Epithelial cell of esophagus (primary cell): Measurements from ENCODE around the gene TMEM81.

Experiments used
- DNase-seq: peaks from one replicate; pipeline ENCODE4 v3.0.0; 2010; ENCODE audit warnings: low read depth
- H3K4me3 ChIP-seq: 2 replicates; pipeline ENCODE4 v1.5.1; 2011; ENCODE audit warnings: mild to moderate bottlenecking, low read length, control low read depth
- TF ChIP-seq, protein P1 (sequence below): IDR thresholded peaks from 2 replicates; pipeline ENCODE4 v1.5.1; 2011; ENCODE audit warnings: low read depth, mild to moderate bottlenecking, low read length, control low read depth, inconsistent platforms; ENCODE audit not compliant: insufficient read depth; ENCODE audit errors: missing control alignments

Gene TMEM81

DNA sequence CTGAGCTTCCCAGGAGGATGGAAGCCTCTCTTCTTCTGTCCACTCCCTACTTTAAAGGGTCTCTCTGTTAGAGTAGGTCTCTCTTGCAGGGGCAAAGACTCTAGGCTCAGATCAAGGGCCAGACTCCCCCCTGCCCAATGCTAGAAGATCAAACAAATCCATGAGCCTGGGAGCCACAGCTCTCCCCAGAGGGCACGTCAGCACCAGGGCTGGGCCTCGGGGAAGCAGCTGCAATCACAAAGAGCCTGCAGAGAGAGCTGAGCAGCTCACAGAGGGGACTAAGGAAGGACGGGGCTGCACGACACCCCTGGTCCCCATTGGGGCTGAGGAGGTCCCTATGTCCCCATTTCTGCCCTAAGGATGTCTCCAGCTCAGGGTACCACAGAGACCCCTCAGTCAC lies 37.4 kb downstream of the TMEM81 start:
- no peak overlapping the region for H3K4me3 ChIP-seq
- DNase-seq: no peak
- TF ChIP-seq, protein P1, sequence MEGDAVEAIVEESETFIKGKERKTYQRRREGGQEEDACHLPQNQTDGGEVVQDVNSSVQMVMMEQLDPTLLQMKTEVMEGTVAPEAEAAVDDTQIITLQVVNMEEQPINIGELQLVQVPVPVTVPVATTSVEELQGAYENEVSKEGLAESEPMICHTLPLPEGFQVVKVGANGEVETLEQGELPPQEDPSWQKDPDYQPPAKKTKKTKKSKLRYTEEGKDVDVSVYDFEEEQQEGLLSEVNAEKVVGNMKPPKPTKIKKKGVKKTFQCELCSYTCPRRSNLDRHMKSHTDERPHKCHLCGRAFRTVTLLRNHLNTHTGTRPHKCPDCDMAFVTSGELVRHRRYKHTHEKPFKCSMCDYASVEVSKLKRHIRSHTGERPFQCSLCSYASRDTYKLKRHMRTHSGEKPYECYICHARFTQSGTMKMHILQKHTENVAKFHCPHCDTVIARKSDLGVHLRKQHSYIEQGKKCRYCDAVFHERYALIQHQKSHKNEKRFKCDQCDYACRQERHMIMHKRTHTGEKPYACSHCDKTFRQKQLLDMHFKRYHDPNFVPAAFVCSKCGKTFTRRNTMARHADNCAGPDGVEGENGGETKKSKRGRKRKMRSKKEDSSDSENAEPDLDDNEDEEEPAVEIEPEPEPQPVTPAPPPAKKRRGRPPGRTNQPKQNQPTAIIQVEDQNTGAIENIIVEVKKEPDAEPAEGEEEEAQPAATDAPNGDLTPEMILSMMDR: no peak

DNA sequence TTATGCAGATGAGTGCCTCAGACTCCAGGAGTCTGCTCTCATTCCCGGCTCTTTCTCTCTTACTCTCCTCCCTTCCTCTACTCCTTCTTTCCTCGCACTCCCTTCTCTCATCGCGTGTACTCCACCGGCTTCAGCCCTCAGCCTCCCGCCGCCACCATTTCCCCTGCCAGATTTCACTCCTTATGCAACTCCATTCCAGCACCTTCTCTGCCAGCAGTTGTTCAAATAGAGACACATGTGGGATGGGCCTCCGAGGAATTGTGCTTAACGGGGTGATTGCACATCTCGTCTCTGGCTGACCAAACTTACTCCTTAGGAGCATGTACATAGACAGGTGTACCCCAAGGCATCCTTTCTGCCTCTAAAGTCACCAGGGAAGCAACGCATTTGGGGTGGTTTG lies 39.1 kb downstream of the TMEM81 start:
- TF ChIP-seq, protein P1: no peak
- no peak overlapping the region for H3K4me3 ChIP-seq
- no peak for DNase-seq

DNA sequence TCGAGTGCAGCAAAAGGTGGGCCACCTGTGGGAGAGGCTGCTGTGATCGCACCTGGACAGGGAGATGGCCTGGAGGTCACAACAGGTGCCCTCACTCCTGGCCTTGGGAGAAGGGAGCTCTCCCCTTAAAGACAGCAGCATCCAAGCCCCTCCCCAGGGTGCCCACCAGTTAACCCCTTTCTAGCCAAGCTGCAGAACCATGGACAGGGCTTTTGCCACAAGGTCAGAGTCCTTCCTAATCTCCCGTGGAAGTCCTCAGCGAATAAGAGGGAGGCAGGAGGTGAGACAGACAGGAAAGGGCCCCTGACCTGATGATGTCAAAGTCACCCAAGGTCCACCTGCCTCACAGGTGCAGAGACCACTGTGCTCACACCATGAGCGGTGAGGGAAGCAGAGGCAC lies 39.5 kb downstream of the TMEM81 start:
- TF ChIP-seq, protein P1: no peak
- H3K4me3 ChIP-seq: no peak overlapping the region

DNA sequence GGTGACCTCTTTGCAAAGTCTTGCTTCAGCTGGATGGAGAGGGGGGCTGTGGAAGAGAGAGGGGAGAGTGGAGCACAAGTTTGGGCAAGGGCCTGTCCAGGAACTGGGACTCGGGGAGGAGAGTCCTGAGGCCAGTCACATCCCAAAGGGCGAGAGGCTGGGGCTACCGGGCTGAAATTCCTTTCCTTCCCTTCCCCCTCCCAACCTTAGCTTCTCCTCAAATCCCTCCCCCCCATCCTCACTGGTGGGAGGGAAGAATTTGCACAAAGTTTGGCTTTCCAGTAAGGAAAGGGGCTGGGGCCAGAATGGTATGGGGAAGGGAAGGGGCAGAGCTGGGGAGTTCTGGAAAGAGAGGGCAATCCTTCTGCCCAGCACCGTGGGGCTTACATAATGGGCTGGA lies 40.4 kb downstream of the TMEM81 start:
- no peak for DNase-seq
- TF ChIP-seq, protein P1: no peak
- no peak overlapping the region for H3K4me3 ChIP-seq

More for the DNA sequence above, 39.5 kb downstream of the TMEM81 start:
- DNase-seq: no peak

DNA sequence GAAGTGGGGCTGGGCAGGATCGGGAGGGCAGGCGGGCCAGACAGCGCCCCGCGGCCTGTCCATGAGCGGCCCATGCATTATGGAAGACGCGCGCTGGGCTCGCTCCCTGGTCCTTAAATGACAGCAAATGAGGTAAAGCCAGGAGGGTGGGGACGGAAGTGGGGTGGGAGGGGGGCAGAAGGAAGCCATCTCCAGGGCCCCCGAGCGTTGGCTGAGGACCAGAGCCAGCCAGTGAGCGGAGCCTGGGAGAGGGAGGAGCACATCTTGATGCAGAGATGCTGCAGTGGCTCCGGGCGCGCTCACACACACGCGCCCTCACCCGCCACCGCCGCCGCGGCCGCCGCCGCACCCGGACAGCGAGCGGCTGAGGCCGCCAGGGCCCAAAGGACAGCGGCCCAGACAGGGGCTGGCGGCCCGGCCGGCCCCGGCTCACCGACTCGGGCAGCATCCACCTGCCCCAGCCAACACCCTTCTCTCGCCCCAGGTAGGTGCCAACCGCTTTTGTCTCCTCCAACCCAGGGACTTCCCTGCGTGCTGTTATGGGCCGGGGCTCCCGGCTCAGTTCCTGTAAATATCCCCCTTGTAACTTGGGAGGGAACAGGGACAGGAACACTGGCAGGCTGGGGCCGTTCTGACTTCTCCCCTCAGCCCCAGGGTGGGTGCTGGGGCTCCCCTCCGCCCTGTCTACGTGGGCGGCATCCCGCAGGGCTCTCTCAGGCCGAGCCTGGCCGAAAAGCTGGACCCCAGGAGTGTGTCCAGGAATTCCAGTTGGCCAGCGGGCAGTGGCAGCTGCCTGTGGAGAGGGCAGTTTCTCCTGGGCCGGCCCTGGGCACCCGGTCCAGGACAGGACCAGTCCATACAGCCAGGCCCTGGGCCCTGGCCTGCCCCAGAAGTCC lies 41.1 kb downstream of the TMEM81 start, which contains the start of gene CNTN2:
Gene CNTN2 (plus strand): TSS at position 302 of the 896 bp plus-strand sequence. CDS start 9,974 bp downstream, outside the sequence.
- no peak within 1 kb of the TSS for H3K4me3 ChIP-seq
- TF ChIP-seq, protein P1: no peak
- DNase-seq: no peak

DNA sequence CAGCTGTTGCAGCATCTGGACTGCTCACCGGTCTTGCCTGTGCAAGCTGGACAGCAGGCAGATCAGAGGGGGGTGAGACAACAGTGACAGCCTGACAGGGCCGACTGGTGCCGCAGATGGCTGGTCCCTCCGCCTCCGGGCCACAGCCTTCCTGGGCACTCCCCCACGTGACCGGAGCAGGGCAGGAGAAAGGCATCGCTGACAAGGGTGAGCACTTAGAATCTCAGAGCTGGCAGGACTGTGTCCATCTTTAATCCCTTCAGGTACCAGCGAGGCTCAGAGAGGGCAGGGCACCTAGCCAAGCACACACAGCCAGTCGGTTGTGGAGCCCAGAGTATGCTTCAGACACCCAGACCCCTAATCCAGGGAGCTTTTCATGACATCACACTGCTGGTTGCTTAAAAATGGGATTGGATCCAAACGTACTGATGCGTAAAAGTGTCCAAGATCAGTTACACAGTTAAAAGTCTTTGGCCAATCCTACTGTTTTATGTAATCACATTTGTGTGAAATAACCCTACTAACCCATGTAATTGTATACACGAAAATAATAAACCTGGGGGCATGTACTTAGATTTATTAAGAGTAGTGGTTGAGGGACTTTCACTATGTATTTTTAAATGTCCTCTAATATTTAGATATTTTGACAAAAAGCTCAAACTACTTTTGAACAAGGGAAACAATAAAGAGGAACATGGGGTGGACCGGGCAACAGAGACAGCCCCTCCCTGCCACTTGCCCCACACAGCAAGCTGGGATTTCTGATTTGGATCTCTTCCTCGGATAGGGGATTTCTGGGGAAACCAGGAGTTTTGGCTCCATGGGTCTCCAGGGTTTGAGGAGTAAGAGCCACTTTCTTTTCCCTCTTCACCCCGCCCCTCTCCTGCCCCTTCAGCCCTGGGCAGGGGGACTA lies 42.0 kb downstream of the TMEM81 start:
- H3K4me3 ChIP-seq: no peak overlapping the region
- DNase-seq: no peak
- TF ChIP-seq, protein P1: no peak
